HT-29 (cell line): ENCODE measurements around the gene MRPL58. TPM values are rescaled to one million over a fixed set of nuclear protein-coding genes. Genes with fewer than 3 reads are reported as not detected.
A peak's percentile ranks its signal among the peaks of the same experiment; 100 is the strongest.
"Not testable (repeated sequence)": the region's sequence is repeated elsewhere in the genome, so short reads cannot be mapped to it uniquely, and the experiment has no call there.

Experiments used
- DNase-seq: peaks from one replicate; pipeline ENCODE4 v3.0.0-alpha.2; 2015; ENCODE audit warnings: low spot score
- total RNA-seq: library from RNA; depleted of rRNA; stranded (reverse); fragments of >200 nt; shearing (Covaris generic); gene quantifications from 2 replicates; pipeline ENCODE4 v1.2.3, GENCODE V29; 2014

MRPL58 gene
- total RNA-seq, 1 experiment from 2014 or later = 61.7 TPM

DNA sequence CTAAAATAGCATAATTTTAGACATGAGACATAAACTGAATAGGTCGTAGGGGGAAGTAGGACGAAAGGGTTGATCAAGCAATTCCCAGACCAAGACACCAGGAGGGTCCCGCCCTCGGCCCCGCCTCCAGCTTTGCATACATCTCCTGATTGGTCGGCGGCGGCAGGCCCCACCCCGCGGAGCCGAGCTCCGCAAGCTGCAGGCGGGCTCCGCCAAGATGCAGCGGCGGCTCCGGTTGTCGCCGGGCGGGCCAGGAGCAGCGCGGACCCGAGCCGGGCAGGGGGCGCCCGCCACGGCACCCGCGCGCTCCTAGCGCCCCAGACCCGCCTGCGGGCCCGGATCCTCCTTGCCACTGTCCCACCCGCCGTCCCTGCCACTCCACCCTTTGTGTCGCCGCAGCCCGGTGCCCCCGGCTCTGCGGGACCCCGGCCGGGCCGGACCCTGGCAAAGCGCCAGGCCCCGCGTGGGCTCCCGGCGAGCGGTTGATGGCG lies 25.0 kb upstream of the MRPL58 start, which contains the start of gene CDR2L:
TSS of gene CDR2L (plus strand) at position 215 of the 491 bp plus-strand sequence. CDS start 412 bp downstream, outside the sequence.
- peak; percentile 92 for DNase-seq

DNA sequence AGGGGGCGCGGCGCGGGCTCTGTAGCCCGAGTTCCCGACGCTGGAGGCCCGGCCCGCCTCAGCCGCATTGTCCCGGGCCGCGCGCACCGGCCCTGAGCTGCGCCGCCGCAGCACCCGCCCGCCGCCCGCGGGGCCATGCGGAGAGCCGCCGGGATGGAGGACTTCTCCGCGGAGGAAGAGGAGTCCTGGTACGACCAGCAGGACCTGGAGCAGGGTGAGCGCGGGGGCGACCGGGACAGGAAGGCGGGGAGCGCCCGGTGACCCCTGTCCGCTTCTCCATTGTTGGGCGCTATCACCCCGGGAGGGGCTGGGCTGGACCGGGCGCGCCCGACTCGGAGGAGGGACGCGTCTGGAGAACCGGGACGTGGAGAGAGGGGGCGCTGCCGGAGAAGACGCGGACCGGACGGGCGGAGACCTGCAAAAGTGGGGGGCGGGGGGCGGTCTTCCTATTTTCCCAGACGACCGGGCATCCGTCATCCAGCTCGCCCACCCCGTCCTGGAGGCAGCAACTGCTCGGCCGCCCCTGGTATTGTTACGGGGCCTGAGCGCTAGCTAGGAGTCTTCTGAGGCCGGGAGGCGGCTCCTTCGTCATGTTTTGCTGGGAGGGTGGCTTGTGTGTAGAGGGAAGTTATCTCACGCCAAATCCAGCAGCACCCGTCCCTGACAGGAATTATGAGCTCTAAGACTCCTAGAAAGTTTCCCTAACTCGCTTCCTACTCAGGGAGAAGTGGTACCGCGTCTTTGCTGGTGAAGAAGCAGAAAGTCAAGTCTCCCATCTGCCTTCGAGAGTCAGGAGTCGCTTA lies 24.4 kb upstream of the MRPL58 start:
- peak; percentile 43 for DNase-seq

DNA sequence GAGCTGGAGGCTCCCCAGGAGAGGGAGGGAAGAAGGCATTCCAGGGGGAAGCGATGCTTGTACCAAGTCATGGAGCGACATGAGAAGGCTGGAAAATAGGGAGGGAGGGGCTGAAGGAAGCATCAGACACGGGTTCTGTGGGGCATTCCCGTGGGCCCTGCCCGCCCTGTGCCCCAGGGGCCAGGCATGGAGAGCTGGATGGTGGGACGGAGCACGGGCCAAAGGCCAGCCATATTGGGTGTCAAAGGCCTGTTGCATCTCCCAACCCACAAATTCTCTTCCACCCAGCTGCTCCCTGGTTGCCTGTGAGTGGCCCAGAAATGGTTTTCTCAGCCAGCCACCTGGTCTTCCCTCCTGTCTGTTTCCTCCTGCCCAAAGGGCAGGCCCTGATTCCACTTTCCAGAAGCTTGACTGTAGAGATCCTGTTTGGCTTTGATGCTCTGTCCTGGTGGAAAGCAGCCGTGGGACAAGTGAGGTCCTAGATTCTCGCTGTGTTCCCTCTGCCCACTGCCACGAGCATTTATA lies 21.8 kb upstream of the MRPL58 start:
- no peak for DNase-seq

DNA sequence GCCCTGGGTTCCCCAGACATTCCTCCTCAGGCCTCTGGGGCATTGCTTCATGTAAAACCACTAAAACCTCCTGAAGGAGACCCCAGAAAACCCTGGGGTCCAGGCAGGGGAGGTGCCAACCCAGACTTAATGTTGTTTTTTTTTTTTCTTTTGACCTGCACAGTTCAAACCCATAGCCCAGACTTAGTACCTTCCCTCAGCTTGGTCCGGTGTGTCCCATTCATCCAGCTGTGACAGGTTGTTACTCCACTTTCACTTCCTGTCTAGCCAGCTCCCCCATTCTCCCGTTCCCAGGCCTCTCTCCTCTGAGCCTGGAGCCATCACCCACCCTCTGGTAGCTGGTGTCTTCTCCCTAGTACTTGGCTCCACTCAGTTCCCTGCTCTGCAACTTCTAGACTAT lies 20.2 kb upstream of the MRPL58 start:
- DNase-seq = no peak

DNA sequence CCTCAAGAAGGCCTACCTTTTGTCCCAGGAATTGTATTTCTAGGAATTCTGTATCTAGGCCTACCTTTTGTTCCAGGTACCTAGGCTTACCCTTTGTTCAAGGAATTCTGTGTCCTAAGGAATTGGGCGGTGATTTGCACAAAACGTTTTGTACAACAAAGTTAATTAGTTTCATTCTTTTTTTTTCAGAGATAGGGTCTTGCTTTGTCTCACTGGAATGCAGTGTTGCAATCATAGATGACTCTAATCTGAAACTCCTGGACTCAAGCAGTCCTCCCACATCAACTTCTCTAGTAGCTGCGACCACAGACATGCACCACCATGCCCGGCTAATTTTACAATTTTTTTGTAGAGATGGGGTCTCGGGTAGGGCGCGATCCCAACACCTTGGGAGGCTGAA lies 18.0 kb upstream of the MRPL58 start:
- no peak for DNase-seq

DNA sequence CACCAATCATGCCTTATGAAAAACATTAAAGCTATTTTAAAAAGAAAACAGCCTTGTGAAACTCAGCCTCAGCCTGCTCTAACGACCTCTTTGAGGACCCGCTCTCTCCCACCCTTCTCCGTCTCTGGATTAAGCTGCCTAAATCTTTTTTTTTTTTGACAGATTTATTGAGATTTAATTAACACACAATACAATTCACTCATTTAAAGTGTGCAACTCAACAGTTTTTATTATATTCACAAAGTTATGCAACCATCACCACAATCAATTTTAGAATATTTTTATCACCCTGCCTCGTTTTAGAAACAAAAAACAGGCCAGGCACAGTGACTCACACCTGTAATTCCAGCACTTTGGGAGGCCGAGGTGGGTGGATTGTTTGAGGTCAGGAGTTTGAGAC lies 16.6 kb upstream of the MRPL58 start:
- no peak for DNase-seq

DNA sequence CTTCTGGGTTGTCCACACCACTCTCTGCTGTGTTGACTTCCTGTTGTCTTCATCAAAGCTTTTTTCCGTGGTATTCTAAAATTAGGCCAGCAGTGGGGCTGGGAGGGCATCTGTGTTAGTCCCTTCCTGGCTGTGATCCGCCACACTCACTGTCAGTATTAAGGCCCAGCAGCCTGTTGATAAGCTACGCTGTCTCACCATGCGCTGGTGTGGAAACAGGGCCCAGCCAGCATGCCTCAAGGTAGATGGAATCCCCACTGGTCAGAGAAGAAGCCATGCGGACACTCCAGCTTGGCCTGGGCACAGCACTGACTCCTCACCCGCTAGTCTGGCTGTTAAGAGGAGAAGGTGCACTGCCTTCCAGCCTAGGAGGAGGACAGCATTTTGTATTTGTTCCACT lies 13.7 kb upstream of the MRPL58 start:
- no peak for DNase-seq

DNA sequence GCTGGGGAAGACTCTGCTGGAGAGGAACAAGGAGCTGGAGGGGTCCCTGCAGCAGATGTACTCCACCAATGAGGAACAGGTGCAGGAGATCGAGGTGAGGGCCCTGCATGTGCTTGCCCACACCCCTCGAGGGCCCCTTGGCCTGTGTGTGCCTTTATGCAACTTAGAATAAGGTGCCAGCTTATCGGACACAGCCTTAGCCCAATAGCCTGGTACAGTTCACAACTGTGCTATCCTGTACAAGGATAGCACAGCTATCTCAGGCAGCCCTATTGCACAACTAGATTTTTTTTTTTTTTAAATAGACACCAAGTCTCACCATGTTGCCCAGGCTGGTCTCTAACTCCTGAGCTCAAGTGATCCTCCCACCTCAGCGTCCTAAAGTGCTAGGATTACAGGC lies 12.9 kb upstream of the MRPL58 start:
- DNase-seq = no peak

DNA sequence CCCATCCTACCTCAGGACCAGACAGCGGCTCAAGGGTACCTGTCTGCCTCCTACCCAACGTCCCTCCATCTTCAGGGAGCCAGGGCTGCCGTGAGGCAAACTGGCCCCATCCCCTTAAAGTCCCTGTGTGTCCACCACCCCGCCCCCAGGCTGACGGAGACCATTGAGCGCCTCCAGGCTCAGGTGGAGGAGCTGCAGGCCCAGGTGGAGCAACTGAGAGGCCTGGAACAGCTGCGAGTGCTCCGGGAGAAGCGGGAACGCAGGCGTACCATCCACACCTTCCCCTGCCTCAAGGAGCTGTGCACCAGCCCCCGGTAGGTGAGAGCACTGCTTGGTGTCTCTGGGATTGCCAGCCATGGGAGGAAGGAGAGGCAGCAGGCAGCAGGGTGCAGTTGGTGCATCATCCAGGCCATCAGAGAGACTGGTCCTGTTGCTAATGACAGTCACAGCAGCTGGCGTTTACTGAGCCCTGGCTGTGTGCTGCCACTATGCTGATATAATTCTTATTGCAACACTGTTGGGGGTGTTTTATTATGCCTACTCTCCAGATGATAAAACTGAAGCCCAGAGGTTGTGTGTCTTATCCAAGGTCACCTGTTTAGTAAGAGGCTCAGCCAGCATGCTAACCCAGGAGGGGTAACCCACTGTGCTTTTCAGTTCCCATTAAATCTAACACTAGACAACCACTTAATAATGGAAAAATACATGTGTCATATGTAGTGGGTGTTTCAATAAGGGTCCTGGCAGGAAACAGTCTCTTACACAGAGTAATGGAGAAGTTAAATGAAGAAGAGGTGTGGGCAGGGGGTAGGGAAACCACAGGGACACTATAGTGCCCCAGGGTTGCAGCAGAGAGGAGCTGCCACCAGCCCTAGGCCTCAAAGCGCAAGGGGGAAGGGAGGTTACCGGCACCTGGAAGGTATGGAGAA lies 10.3 kb upstream of the MRPL58 start:
- no peak for DNase-seq

DNA sequence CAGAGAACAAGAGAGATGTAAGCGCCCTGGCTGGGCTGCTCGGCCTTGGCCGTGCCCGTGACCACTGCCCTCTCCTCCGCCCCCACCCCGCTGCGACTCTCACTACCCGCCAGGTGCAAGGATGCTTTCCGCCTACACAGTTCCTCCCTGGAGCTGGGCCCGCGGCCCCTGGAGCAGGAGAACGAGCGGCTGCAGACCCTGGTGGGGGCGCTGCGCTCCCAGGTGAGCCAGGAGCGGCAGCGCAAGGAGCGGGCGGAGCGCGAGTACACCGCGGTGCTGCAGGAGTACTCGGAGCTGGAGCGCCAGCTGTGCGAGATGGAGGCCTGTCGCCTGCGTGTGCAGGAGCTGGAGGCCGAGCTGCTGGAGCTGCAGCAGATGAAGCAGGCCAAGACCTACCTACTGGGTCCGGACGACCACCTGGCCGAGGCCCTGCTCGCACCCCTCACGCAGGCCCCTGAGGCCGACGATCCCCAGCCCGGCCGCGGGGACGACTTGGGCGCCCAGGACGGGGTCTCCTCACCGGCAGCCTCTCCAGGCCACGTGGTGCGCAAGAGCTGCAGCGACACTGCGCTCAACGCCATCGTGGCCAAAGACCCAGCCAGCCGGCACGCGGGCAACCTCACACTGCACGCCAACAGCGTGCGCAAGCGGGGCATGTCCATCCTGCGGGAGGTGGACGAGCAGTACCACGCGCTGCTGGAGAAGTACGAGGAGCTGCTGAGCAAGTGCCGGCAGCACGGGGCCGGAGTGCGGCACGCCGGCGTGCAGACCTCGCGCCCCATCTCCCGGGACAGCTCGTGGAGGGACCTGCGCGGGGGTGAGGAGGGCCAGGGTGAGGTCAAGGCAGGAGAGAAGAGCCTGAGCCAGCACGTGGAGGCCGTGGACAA lies 9.2 kb upstream of the MRPL58 start:
- DNase-seq = no peak

DNA sequence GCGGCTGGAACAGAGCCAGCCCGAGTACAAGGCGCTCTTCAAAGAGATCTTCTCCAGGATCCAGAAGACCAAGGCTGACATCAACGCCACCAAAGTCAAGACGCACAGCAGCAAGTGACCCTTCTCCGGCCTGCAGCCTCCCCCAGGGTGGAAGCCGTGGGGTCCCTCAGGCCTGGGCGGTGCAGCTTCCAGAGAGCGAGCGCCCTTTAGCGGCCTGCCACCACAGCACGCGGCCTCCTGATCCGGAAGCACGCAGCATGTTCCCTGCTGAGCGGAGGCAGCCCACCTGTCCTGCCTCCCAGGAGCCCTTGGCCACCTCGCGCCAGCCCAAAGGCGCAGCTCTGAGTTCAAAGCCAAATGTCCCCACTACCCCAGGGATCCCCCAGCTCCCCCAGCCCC lies 8.5 kb upstream of the MRPL58 start:
- DNase-seq = no peak

DNA sequence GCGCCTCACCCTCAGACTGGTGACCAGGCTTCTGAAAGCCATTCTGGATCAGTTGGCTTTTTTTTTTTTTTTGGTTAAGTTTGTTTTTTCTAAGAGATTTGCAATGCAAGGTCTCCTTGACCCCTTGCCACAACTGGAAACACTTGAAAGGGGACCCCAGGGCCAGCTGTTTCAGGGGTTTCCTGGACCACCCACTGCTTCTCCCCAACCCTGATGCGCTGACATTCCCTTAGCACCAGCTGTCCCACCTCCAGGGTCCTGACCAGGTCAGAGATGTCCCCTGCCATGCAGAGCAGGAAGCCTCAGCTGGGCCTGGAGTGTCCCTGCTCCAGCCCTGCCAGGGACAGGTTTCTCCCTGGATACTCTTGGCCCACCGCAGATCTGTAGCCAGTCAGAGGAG lies 8.1 kb upstream of the MRPL58 start:
- no peak for DNase-seq

DNA sequence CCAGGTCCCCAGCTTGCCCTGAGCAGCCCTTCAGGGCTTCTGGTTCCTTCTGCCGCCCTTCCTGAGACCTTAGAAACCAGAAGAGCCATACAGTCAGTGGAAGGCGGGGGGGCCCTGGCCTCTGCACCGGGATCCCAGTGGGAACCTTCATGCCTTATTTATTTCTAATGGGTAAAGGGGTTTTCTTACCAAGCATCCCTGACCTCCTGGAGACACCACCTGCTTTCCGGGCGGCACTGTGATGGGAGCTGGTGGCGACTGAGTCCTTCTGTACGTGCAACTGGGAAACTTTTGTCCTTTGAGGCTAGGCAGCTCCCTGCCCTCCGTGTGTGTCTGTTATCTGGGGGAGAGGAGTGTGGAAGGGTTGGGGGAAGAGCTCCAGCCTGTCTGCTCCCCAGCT lies 7.2 kb upstream of the MRPL58 start:
- no peak for DNase-seq

DNA sequence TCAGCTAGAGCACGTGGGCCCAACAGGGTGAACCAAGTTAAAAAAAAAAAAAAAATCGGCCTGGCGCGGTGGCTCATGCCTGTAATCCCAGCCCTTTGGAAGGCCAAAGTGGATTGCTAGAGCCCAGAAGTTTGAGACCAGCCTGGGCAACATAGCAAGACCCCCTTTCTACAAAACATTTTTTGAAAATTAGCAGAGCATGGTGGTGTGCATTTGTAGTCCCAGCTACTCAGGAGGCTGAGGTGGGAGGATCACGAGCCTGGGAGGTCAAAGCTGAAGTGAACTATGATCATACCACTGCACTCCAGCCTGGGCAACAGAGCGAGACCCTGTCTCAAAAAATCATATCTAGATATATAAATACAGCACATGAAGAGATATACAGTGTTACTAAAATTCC lies 6.4 kb upstream of the MRPL58 start:
- DNase-seq = not testable (repeated sequence)

DNA sequence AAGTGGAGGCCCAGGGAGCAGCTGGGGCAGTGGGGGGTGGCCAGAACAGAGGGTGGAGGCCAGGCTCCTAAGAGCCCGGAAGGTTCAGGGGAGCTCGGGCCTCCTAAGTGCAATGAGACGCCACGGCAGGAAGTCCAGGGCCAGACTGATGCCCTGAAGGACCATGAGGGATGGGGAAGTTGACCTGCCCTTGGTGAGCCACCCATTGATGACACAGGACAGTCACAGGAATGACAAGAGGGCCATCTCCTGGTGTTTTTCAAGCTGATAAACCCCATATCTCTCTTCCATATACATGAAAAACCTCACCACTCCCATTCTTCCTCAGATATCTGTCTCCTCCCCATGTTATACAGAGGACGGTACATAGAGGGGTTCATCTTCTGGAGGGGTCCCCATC lies 5.8 kb upstream of the MRPL58 start:
- DNase-seq = peak; percentile 32

DNA sequence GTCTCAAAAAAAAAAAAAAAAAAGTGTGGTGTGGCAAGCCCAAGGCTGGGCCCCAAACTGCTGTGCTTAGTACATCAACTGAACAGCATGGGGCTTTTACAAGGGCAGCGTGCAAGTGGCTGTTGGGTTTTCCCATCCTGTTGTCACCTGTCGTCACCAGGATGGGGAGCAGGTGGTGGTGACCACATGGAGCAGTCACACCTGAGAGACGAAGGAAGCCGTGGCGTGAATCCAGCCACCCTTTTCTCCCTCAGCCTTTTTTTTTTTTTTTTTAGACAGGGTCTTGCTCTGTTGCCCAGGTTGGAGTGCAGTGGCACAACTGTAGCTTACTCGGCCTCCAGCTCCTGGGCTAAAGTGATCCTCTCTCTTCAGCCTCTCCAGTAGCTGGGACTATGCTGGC lies 4.1 kb upstream of the MRPL58 start:
- no peak for DNase-seq

DNA sequence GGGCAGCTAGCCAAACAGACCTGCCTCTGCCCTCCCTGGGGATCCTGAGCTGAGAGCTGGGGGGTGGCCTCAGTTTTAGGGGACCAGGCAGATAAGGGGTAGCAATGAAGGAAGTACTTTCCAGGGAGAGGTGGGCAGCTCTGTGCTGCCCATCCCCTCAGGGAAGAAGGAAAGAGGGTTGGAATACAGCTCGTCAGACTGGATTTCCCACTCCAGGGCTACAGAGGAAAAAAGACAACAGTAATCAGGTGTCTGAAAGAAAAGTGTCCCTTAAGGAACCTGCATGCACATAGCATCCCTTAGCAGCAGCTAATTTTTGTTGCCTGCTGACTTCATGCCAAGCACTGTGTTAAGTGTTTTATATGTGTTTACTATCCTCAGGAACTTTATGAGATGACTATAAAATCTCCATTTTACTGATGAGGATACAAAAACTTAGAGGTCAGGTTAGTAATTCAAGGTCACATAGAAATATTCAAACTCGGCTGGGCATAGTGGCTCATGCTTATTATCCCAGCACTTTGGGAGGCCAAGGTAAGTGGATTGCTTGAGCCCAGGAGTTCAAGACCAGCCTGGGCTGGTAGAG lies 3.2 kb upstream of the MRPL58 start:
- DNase-seq = no peak

DNA sequence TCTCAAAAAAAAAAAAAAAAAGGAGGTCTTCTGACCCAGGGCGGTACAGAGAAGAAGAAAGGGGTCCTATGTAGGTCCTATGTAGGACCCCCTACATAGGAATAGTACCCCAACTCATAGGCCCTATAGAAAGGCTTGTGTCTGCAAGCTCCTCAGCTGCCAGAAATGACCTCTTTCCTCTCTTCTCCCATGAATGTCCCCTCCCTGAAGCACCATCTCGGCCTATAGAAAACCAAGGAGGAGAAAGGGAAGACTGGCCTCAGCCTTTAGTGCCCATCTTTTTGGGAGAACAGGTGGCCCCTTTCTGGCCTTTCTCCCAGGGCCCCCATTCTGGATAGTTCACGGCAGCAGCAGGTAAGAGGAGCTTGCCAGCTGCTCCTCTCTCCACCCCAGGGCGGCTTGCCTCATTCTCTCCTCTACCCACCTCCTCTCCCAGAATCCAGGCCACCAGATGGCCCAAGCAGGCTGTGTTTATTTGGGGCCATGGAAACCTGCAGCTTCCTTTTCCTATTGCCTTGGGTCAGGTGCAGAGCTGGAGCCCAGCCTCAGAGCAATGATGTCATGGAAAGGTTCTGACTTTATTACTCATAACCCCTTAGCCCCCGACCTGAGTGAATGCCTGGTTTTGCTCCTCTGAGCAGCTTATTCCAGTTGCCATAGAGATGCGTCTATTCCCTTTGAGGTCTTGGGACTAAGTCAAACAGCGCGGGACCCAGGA lies 1.6 kb upstream of the MRPL58 start:
- DNase-seq = peak; percentile 83

DNA sequence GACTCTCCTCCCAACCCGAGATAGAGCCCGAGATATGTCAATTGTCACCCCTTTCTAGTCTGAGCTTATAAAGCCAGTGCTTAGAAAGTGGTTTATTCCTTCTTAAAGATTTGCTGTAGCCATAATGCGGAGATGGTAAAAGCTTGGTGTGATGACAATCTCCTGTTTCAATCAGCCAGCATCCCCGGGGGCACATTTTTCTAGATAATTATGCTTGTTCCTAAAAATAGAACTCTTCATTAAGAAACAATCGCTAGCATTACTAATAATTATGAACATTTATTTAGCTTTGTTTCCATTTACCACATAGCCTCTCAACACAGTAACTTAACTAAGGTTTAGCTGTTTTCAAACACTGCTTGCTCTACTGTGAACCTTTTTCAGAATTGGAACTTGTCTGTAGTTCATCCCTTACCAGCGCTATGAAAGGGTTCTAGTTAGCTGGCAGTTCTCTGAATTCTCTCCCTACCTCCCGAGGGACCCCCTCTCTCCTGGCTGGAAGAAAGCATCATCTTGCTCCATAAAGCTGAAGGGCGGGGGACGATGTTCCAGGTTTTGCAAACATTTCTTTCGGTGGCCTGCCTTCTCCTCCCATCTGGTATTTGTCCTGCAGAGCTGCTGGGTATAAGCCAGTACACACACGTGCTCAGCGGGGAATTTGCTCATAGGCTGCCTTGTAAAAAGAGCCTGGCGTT lies 922 bp upstream of the MRPL58 start:
- no peak for DNase-seq

DNA sequence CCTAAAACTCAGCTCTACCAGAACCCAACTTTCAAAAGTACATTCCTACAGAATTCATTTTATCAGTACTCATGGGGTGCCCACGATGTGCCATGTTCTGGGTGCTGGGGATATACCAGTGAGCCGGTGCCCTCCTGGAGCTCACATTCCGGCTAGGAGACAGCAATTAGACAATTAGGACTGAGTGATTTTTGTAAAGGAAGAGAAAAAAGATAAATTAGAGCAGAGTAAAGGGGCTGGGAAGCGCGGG lies 449 bp upstream of the MRPL58 start:
- no peak for DNase-seq
